NCI-H774 (cell line): Measurements from ENCODE around the gene CCDC27.
A peak's percentile ranks its signal among the peaks of the same experiment; 100 is the strongest.
"Not testable (repeated sequence)": the region's sequence is repeated elsewhere in the genome, so short reads cannot be mapped to it uniquely, and the experiment has no call there.

Experiments
- DNase-seq: peaks from one replicate; lab custom pipeline; 2025; lab: John Stamatoyannopoulos, UW

Gene CCDC27

GRCh38 chr1:3736708-3737107, 15.5 kb upstream of the CCDC27 start:
- no peak for DNase-seq

DNA sequence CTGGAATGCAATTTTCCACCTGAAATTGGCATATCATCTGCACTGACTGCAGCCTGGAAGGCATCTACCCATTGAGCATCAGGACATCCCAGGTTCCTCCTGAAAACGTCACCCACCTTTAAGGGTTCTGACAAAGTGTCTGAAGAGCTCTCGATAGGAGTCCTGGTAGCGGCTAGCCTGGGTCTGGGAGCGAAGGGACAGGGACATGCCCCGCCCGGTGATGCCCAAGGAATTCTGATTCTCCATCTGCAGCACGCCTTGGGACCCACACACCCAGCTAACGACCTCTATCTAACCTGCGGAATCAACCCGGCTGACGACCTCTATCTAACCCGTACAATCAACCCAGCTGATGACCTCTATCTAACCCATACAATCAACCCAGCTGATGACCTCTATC, 13.3 kb upstream of the CCDC27 start:
- no peak for DNase-seq

DNA sequence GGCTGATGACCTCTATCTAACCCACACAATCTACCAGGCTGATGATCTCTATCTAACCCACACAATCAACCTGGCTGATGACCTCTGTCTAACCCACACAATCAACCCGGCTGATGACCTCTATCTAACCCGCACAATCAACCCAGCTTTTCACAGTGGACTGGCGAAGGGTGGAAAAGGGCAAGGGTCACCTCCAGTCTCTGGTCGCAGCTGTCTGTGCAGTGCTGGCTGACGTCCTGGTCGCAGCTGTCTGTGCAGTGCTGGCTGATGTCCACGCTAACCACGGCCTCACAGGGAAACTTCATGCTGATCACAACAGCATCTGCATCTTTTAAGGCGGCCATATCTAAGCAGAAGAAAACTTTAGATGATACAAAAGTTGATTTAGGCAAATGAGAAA, 12.2 kb upstream of the CCDC27 start:
- no peak for DNase-seq

DNA sequence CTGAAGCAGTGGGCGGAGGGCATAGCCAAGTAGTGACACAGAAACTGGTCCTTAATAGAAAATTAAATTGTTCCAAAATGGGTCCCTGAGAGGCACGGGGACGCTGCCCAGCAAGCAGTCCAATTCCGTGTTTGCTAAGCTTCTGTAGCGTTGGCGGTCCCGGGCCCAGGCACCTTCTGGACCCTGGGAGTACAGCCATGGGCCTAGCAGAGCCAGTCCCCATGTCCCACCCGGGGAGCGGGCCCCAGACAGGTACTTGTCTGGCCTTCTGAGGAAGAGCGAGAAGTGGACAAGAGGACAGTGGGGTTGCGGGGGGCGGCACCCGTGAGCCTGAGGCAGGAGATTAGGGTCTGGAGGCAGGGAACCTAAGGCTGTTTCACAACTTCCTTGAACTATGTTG, 11.5 kb upstream of the CCDC27 start:
- no peak for DNase-seq

GRCh38 chr1:3741566-3742438, 10.4 kb upstream of the CCDC27 start:
- DNase-seq: no peak

DNA sequence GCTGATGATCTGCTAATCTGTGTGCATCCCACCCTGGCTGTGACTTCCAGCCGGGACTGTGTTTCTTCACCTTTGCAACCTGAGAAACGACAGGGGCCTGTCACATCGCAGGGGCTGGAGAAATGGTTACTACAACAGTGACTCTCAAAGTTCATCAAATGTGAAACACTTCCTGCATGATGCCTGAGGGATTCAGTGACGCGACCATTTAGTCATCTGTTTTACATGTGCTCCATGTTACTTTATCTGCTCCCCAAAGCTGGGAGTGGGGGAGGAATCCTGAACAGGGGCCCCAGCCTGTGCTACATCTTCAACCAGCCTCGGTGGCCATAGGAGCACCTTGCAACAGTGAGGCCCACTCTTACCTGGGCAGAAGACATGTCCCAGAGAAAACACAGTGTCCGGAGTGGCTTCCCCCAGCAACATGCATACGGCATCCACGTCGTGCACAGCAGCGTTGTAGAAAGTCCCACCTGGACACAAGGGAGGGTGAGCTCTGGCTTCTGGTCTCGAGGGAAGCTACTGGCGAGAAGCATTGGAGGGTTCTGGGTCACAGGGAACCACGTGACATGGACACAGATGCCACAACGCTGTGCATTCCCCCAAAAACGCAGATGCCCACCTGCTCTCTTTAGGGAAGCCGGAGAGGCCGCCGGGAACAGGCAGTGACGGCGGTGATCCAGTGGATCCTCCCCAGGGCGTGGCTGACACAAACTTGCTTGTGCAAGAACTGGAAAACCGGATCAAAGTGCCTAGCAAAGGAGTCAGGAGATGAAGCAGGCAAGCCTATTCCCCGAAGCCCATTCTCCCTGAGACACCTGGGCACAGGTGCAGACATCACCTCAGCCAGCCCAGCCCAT, 9.6 kb upstream of the CCDC27 start:
- DNase-seq: no peak

DNA sequence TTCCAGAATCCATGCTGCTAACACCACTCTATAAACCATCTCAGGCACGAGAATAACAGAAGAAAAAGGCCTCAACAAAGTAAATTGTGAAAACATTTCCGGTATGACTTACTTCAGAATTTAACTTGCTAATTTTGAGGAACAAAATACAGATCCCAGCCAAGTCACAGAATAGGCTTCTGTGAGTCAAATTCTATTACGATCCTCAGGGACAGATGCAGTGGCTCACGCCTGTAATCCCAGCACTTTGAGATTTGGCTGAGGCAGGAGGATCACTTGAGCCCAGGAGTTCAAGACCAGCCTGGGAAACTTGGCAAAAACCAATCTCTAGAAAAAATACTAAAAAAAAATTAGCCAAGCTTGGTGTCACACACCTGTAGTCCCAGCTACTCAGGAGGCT, 8.8 kb upstream of the CCDC27 start:
- no peak for DNase-seq

DNA sequence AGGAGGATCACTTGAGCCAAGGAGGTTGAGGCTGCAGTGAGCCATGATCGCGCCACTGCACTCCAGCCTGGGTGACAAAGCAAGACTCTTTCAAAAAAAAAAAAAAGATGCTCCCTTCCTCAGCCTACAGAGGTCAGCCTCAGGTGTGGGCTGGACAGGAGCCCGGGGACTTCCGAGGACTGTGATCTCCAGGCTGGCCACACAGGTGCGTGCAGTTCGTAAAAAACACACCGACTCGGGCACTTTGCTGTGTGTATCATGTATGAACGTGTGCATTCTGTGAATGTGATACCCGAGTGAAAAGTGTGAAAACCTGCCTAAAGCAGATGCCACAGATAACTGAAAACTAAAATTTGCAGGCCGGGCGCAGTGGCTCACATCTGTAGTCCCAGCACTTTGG, 8.4 kb upstream of the CCDC27 start:
- no peak for DNase-seq

- no peak for DNase-seq
Observed at GRCh38 chr1:3744646-3745045, 7.6 kb upstream of the CCDC27 start.

GRCh38 chr1:3745071-3745470, 7.2 kb upstream of the CCDC27 start:
- DNase-seq: no peak

DNA sequence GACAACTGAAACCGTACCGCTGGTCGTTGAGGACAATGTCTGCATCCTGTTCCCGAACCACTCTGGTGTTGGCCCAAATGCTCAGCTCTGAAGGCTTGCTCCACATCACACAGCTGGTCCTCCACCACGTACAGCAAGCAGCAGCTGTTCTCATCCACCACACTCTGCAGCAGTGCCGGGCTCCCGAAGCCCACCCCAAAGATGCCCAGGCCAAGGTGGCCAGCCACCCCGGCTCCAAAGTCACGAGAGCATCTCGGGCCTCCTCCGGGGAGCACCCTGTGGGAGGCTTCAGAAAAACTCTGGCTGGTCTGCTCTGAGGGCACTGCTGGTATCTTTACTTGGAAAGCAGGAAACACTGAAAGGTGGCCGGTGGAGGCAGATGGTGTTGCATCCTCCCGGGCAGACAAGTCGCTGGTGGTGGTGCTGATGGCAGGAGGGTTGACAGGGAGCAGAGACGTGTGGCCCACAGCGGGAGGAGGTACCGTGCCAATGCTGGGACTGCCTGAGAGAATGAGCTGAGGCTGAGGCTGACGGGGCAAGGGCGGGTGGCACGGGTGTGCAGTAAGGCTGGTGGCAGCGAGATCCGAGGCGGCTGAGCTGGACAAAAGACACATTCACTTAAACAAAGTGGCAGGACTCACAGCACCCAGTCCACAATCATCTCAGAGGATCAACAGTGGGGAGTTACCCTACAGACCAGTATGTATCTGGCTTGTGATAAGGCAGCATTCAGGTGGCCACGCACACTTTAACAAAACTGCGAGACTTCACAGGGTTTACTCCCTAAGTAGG, 6.5 kb upstream of the CCDC27 start:
- no peak for DNase-seq

GRCh38 chr1:3746389-3746829, 5.8 kb upstream of the CCDC27 start:
- no peak for DNase-seq

DNA sequence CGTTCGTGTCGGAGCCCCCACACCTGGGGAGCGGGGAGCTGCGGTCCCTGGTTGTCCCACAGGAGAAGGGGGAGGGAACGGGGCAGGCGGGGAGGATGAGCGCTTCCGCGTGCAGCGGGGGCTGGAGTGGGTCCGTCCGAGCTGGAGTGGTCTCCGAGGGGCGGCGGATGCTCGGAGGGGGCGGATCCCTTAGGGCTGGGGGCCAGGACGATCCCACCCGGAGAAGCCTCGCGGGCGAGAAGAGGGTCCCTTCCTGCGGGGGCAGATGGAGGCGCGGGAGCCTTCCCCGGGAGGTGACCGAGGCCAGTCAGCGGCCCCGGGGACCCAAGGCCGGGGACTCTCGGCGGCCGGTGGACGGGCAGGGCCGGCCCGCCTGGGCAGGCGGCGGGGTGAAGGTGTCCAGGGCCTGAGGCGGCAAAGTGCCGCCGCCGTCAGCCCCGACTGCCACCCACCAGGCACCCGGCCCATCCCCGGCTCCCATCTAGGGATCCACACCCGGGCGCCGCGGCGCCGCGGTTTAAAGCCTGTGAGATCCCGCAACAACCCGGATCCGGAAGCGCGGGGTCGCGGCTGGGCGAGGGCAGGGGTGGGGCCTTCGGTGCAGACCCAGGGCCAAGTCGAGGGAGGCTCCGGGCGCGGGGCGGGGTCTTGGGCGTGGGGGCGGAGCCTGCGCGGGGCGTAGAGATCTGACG, 5.3 kb upstream of the CCDC27 start:
- DNase-seq: peak; percentile 52

GRCh38 chr1:3747522-3747848, 4.8 kb upstream of the CCDC27 start:
- DNase-seq: no peak

GRCh38 chr1:3747903-3748302, 4.3 kb upstream of the CCDC27 start:
- no peak for DNase-seq

DNA sequence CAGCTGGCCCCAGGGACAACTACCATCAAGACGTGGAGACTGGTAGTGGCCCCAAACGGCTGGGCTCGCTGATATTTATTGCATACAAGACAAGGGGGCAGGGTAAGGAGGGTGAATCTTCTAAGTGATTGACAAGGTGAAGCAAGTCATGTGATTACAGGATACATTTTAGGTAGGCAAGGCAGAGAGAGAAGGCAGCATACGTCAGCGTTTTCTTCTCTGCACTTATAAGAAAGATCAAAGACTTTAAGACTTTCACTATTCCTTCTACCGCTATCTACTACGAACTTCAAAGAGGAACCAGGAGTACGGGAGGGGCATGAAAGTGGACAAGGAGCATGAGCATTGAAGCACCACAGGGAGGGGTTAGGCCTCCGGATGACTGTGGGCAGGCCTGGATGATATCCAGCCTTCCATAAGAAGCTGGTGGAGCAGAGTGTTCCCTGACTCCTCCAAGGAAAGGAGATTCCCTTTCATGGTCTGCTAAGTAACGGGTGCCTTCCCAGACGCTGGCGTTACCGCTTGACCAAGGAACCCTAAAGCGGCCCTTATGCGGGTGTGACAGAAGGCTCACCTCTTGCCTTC, 3.8 kb upstream of the CCDC27 start:
- not testable (repeated sequence) for DNase-seq

DNA sequence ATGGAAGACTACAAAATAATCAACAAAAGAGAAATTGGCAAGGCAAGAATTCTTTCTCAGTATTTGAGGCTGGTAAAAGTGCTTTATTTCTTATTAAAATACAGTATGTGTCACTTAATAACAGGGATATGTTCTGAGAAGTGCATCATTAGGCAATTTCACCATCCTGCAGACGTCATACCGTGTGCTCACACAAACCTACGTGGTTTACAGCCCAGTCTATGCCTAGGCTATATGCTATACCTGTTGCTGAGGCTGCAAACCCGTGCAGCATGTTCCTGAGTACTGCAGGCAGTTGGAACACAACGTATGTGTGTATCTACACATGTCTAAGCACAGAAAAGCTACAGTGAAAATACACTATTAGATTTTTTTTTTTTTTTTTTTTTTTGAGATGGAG, 2.7 kb upstream of the CCDC27 start:
- no peak for DNase-seq

- no peak for DNase-seq
Observed at GRCh38 chr1:3750741-3751140, 1.5 kb upstream of the CCDC27 start.

DNA sequence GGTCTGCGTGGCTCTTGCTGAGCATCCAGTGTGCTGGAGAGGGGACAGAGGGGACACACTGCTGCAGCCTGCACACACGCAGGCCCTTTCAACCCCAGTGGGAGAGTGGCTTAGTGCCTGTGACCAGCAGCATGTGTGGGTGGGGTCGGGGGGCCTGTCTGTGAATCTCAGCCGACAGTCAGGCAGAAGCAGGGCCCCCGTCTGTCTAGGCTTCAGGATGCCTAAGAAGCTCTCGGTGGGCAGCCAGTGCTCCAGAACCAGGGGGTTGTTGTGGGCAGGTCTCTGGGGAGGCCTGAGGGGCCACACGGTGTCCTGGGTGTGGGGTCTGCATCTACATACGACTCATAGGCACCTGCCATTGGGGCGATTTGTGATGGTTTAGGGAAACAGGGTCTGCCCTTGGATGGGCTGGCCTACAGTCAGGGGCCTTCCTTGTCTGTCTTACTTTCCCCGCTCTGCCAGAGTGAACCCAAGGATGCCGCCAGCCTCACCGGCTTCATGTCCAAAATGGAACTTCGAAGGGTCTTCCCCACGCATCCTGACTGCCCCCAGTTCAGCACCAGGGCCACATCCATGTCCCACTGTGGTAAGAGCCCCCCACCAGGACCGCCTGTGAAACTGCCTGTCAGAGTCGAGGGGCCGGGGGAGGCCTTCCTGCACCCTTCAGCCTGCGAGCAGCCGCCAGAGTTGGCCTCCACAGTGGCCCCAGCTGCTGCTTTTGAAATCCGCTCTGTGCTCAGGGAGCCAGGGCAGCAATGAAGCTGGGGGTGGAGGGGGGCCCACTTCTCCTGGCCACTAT, 1.6 kb downstream of the CCDC27 start:
- DNase-seq: no peak

DNA sequence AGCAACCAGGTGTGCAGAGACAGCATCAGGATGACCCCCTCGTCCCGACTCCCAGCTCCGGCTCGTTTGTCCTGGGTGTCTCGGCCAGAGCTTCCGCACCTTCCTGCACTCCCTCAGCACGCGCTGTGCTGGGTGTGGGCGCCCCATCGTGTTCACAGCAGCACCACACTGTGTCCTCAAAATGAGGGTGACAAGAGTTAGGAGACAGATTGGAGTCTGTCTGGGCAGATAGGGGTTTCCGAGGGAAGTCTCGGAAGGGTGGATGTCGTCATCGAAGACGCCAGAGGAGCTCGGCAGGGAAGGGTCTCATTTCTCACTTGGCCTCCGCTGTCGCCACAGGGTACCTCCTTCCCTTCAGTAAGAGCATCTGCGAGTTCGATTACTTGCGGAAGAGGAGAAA, 4.1 kb downstream of the CCDC27 start:
- no peak for DNase-seq

DNA sequence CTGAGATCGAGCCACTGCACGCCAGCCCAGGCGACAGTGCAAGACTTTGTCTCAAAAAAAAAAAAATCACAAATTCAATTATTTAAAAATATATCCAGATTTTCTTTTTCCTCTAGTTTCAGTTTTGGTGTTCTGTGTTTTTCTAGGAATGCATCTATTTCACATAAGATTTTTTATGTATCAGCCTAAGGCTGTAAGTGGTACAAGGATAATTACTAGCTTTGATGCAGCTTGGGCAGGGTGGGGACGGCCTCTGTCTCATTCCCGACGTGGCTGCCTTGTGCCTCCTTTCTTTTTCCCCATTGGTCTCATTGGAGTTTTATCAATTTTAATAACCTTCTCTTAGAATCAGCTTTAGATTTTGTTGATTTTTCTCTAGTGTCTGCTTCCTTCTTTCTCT, 6.9 kb downstream of the CCDC27 start:
- no peak for DNase-seq
